Subcutaneous adipose tissue (tissue), 4 donors: ENCODE results near the gene PARP15. TPM values are rescaled to one million over a fixed set of nuclear protein-coding genes. Genes with fewer than 3 reads are reported as not detected.

Source experiments
- CTCF ChIP-seq: fragments of 450-650 bp; IDR thresholded peaks from one replicate; pipeline ENCODE4 v1.5.1; 2016; ENCODE audit warnings: low read depth, mild to moderate bottlenecking, control low read depth, antibody characterized with exemption, moderate library complexity
- total RNA-seq, 4 donors: library from RNA; depleted of rRNA; stranded (reverse); fragments of >200 nt; gene quantifications; one replicate each; pipeline ENCODE4 v1.1.0, GENCODE V29; 2016

Gene PARP15
- total RNA-seq, 4 donors from 2014 or later, result 4.9 to 20.7 (median 8.0) TPM

GRCh38 chr3:122676759-122677158, 99.3 kb downstream of the PARP15 start:
- no peak for TF ChIP-seq CTCF

GRCh38 chr3:122677216-122677615, 99.8 kb downstream of the PARP15 start:
- no peak for TF ChIP-seq CTCF

- TF ChIP-seq CTCF, result no peak
Measured at GRCh38 chr3:122678506-122678905, 101.1 kb downstream of the PARP15 start.

GRCh38 chr3:122679085-122679881, 101.8 kb downstream of the PARP15 start:
- TF ChIP-seq CTCF, result no peak

GRCh38 chr3:122679882-122680474, 102.5 kb downstream of the PARP15 start:
- TF ChIP-seq CTCF, result no peak

- TF ChIP-seq CTCF, result no peak
Measured at GRCh38 chr3:122680475-122681283, 103.2 kb downstream of the PARP15 start, which contains the start of gene PARP14. Gene PARP14, plus strand, starts transcription at chr3:122680839. Its CDS starts 45 bp downstream, at chr3:122680884.
